COLO668 (cell line): ENCODE measurements around the gene CADPS2.
"Not testable (repeated sequence)": the region's sequence is repeated elsewhere in the genome, so short reads cannot be mapped to it uniquely, and the experiment has no call there.

Experiments used
- DNase-seq: peaks from one replicate; lab custom pipeline; 2025; ENCODE audit not compliant: unreplicated experiment; lab: John Stamatoyannopoulos, UW

Gene CADPS2

DNA sequence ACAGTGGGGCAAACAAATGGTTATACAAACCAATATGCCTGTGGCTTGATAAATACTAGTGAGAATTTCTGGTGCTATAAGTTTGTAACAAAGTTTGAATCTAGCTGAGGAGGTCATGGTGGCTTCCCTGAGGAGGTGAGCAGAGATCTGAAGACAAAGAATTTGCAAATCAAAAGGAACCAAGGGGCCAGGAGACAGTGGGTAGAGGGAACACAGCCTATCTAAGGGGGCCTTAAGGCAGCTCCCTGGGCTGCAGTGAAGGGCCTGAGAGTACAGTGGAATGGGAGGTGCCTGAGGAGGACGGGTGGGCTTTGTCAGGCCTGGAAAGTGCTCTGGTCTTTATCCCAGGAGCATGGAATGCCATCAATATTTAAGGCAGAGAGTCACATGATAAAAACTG, 209.1 kb downstream of the CADPS2 start:
- DNase-seq: no peak

DNA sequence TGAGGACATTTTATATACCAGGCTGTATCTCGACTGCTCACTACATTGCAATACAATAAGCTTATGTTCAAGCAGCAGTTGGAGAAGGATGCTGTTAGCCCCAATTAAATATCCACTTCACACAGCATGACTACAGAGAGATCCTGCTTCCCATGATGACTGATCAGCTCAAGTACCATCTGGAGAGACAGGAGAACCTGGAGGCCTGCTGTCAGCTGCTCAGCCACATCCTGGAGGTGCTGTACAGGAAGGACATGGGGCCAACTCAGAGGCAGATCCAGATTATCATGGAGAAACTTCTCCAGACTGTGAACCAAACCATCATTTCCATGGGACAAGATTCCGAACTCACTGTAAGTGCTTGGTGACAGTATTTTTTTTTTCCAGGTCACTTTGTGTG, 209.8 kb downstream of the CADPS2 start:
- DNase-seq: no peak

DNA sequence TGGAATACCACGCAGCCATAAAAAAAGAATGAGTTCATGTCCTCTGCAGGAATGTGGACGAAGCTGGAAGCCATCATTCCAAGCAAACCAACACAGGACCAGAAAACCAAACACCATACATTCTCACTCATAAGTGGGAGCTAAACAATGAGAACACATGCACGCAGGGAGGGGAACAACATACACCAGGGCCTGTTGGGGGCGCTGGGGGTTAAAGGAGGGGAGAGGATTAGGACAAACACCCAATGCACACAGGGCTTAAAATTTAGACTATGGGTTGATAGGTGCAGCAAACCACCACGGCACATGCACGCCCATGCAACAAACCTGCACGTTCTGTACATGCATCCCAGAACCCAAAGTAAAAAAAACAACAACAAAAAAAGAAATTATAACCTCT, 210.6 kb downstream of the CADPS2 start:
- no peak for DNase-seq

DNA sequence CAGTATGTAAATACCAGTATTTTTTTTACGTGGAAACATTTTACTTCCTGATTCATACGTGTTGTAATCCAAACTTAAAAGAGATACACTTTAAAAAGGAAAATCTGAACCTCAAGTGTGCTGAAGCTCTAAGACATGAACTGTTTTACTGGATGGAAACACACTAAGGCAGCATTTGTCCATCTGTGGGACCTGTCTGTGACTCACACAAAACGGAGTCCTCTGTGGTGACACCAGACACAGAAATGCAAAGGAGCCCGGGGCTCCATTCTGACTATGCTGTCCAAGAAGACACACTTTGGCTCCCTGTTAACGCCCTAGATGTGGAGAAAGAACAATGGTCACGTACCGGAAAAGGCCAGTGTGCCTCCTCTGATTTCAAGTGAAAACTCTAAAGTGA, 211.2 kb downstream of the CADPS2 start:
- DNase-seq: no peak

DNA sequence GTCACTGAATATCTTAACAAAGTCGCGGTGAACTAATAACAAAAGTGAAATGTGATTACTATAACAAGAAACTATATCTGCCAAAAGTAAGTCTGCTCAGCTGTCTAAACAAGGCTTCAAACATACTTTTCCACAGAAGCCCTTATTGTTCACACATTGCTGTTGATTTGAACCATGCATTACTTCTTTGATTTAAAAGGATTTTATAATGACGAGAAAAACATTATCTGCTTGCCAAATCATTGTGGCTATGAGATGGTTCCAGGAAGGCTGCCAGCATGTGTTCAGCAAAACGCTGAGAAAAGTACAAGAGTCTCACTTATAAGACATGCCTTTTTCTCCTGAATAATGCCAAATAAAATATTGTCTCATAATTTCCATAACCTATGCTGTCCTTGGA, 211.8 kb downstream of the CADPS2 start:
- no peak for DNase-seq

DNA sequence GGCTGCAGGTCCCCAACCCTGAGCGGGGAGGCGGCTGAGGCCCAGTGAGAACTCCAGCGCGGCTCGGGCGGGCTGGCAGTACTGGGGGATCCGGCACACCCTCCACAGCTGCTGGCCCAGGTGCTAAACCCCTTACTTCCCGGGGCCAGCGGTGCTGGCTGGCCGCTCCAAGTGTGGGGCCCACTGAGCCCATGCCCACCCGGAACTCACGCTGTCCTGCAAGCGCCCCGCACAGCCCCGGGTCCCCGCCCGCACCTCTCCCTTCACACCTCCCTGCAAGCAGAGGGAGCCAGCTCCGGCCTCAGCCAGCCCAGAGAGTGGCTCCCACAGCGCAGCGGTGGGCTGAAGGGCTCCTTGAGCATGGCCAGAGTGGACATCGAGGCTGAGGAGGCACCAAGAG, 212.3 kb downstream of the CADPS2 start:
- no peak for DNase-seq

DNA sequence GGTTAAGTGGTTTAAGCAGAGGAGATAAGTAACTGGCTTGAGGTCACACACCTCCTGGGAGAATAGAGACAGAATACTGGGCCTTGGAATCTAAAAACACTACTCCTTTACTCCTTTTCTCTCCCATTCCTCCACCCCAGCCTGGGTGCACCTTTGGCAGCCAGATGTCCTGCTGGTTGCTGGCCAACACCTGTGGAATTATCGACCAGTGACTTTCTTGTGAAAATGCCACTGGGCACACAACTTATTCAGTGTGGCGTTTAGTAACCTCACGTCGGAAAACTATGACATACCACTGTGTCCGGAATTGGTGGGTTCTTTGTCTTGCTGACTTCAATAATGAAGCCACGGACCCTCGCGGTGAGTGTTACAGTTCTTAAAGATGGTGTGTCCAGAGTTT, 213.7 kb downstream of the CADPS2 start:
- DNase-seq: no peak

DNA sequence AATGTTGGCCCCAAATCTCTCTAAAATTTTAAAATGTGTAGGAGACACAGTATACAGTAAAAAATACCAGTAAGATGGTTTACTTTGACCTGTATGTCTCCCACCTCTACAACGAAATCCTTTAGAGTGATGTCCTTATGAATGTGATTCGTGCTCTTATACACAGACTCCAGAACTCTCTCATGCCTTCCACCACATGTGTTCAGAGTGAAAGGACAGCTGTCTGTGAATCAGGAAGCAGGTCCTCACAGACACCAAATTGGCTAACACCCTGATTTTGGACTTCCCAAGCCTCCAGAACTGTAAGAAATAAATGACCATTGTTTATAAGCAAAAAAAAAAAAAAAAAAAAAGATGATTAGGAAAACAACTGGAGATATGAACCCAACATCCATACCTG, 222.5 kb downstream of the CADPS2 start:
- no peak for DNase-seq

DNA sequence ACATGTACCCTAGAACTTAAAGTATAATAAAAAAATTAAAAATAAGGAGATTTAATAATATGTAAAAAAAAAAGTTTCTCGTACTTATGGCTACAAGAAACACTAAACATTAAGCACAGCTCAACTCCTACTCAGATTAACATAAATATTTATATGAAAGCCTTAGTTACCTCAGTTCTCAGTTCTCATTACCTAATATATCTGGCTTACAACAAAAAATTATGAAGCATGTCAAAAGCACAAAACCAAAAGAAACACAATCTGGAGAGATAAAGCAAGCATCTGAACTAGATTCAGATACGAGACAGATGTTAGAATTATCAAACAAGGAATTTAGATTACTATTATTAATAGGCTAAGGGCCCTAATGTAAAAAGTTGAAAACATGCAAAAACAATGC, 227.4 kb downstream of the CADPS2 start:
- DNase-seq: no peak

DNA sequence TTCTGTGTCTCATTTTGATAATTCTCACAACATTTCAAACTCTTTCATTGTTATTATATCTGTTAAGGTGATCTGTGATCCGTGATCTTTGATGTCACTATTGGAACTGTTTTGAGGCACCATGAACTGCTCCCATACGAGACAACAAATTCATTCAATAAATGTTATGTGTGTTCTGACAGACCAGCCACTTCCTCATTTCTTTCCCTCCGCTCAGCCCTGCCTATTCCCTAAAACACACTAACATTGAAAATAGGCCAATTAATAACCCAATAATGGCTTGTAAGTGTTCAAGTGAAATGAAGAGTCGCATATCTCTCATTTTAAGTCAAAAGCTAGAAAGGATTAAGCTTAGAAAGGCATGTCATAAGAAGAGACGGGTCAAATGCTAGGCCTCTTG, 232.6 kb downstream of the CADPS2 start:
- no peak for DNase-seq

DNA sequence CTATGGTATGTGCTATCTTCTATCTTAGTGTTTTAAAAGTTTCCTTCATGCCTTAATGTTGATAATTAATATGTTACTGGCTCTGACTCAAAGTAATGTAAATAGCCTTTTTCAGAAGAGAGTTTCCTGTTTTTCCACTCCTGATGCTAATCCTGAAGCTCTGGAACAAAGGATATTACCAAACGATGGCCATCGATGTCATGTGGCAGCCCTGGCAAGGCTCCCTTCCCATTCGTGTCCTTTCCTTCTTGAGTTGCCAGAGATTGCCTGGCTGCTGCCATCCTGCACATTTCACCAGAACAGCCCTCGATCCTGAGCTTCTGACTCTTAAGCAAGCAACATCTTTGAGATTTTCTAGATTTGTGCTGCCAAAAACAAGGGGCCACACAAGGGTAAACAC, 233.4 kb downstream of the CADPS2 start:
- DNase-seq: no peak

DNA sequence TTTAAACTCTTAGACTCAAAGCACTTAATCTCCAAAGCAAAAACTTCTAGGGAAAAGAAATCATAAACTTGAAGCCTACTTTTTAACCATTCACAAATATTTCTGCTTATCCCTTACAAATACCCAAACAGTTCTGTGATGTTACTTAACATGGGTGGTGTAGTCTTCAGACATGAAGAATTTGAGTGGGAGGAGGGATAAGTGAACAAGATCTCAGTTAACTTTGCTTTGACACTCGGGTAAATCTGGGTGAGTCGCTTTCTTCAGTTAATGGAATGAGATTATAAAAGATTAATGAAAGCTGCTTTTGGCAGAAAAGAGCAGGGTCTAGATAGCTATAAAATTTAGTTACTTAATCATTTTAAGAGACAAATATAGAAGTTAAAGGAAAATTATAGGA, 234.8 kb downstream of the CADPS2 start:
- DNase-seq: no peak

DNA sequence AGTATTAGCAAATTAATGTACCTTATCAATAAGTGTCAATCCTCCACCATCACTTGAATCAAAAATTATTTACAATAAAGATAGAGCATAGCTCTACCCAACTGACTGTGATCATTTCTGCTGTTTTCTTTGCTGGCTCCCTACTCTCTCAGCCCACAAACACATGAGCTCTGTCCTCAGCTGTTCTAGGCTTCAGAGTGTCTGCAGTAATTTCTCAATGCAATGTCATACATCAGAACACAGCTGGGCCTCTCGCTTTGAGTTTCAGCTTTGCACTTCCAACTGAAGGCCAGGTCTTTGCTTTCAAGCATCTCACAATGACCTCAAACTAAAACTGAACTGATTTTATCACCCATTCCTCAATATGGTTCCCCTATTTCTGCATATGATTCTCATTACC, 243.0 kb downstream of the CADPS2 start:
- no peak for DNase-seq

DNA sequence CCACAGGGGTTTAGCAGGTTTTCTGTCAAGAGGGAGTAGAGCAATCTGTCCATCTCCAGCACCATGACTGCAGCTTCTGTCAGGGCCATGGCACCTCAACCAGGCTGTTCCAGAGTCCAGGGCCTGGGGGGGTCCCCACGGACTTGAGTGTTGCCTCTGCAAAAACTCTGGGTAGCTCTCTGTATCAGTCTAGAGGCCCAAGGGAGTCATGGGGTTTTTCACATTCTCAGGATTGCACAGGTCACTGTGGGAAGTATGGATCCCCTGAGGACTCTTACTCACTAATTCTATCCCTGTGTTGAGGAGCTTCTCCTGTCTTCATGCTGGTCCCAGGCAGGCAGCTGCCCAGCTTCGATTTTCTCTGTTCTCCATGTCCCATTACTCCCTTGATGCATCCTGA, 247.8 kb downstream of the CADPS2 start:
- DNase-seq: no peak

DNA sequence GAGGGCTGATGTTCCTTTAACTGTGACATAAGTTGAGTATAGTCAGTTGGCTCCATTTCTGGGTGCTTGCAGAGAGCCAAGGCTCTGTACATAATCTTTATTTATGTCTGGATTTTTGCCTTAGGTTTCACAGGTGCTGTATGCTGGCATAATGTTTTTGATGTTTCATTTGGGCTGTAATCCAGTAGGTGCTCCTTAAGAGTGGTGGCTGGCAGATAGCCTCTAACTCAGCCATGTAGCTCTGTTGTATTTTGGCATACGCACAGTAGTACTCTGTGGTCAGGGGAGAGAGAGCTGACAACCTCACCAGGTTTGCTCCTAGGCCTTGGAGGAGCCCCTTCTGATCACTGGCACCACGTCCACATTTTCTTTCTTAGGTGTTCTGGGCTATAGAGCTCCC, 248.5 kb downstream of the CADPS2 start:
- no peak for DNase-seq

DNA sequence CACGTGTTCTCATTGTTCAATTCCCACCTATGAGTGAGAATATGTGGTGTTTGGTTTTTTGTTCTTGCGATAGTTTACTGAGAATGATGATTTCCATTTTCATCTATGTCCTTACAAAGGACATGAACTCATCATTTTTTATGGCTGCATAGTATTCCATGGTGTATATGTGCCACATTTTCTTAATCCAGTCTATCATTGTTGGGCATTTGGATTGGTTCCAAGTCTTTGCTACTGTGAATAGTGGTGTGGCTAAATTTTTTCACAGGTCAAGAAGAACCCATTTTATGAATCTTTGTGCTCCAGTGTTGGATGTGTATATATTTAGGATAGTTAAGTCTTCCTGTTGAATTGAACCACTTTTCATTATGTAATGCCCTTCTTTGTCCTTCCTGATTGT, 250.8 kb downstream of the CADPS2 start:
- not testable (repeated sequence) for DNase-seq

DNA sequence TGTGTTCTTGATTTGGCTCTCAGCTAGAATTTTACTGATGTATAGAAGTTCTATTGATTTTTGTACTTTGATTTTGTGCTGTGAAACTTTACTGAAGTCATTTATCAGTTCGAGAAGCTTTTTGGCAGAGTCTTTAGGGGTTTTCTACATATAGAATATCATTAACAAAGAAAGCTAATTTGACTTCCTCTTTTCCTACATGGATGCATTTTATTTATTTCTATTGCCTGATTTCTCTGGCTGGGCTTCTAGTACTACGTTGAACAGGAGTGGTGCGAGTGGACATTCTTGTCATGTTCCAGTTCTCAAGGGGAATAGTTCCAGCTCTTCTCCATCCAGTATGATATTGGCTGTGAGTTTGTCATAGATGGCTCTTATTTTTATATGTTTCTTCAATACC, 252.8 kb downstream of the CADPS2 start:
- no peak for DNase-seq

DNA sequence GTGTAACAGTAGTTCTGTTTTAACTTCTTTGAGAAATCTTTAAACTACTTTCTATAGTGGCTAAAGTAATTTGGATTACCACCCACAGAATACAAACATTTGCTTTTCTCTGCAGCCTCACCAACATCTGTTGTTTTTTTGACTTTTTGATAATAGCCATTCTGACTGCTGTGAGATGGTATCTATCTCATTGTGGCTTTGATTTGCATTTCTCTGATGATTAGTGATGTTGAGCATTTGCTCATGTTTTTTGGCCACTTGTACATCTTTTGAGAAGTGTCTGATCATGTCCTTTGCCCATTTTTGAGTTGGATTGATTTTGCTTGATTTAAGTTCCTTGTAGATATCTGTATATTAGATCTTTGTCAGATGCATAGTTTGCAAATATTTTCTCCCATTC, 254.0 kb downstream of the CADPS2 start:
- no peak for DNase-seq

DNA sequence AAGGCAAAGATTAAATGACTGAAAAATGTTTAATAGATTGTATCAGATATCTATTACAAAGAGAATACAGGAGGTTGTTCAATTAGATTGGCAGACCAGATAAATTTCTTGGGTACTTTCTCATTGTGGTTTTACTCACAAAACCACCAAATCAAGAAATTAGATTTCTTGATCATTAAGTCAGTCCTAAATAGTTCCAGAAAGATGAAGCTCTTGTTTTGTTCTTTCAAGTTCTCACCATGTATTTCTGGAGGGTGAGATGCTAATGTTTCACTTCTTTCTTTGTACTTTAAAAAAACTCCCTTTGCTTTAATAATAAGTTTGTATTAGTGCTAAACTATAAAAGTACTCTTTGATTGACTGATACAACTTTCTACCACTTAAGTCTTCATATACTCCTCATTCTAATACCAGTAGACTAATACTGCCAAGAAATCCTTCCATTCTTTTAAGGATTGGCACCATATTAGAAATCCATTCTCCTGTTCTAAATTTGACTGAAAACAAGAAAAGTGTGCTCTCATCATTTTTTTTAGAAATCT, 256.8 kb downstream of the CADPS2 start:
- no peak for DNase-seq

DNA sequence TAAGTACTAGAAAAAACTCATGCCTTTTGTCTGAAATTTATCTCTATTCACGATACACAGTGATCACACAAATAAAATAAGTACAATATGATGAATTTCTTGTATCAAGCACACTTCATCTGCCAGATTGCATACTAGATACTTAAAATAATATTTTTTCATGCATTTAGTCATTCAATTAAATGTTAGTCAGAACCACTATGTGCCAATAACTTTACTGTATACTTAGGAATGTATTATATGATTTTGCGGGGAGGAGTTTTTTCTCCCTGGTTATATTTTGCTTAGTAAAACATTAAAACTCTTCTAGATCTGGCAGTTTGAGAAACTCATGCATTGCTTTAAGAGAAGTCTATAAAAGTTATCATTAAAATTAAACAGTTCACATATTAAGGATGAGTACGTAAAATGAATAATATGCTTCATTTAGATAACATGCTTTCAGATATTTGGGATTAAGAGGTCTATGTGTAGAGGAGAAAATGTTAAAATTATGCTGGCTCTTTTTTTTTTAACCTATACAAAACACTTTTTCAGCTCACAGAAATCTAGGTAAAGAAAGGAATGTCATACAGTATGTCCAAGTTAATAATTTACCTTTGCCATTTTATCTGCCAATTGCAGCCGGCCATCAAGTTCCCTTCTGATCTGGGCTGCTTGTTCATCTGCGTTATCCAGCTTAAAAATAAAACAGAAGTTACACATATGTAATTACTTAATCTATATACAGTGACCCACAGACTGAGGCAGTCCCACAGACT, 257.4 kb downstream of the CADPS2 start:
- DNase-seq: no peak

DNA sequence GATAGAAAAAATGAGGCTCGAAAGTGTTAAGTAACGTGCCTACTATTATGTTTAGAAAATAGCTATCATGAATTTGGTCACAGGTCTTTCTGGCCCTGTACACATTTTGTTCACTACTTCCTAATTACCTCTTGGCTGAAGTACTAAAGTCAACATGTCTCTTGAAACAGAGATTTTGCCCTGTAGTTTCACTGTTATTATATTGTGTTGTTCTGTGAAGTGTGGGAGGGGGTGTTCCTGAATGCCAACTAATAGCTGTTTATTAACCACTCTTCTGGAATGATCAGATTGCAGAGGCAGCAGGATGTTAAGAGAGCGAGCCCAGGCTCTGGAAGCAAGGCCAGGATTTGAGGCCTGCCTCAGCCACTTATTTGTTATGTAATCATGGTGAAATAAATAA, 259.5 kb downstream of the CADPS2 start:
- no peak for DNase-seq

DNA sequence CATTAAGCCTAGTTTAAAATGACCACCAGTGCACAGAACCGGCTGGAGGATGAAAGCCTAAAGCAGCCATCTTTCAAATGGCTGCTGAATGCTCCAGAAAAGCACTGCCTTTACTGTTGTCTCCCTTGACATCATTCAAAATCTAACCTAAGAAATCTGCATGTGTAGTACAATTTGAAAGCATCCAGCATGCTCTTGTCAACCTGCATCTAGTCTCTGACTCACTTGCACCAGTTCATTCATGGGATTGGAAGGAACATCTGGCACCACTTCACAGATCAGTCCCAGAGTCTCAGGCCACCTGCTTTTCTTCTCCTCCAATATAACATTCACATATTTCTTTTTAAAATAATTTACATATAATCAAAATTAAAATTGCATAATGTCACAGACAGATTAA, 263.6 kb downstream of the CADPS2 start:
- DNase-seq: no peak

DNA sequence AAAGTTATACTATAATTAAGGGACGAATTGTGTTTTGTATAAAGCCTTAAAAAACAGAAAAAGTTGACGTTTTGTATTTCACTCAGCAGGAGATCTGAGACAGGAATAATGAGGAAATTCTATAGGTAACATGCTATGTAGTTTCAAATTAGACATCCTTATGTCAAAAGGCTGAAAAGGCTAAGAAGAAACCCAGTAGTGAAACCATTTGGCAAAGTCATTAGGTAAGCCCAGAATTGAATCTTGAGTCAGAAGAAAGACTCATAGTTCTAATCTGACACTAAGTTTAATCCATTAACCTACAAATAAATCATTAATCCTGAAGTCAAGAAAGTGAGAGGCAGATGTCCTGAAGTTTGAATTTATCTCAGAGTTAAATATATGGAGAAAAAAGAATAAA, 266.6 kb downstream of the CADPS2 start:
- DNase-seq: no peak
